ENCODE data around the gene EN2.

DNA sequence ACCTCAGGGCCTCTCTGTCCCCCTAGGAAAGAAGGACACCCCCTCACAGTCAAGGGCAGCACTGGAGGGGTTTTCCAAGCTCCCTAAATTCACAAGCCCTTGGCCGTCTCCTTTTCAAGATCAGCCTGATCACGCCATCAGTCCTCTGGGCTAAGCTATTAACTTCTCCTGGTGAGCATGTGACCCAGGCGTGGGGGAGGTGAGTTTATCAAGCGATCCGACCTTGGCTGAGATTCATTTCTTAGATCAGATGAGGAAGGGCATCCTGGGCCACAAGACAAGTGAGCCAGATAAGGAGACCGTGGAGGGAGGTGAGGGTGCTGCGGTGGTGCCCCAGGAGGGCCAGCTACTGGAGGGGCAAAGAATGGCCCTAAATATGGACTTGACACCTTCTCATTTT lies 19.2 kb upstream of the EN2 start:
- TF ChIP-seq POLR2A (IDR thresholded peaks at IDR 0.05), result no peak
- TF ChIP-seq, protein P1, sequence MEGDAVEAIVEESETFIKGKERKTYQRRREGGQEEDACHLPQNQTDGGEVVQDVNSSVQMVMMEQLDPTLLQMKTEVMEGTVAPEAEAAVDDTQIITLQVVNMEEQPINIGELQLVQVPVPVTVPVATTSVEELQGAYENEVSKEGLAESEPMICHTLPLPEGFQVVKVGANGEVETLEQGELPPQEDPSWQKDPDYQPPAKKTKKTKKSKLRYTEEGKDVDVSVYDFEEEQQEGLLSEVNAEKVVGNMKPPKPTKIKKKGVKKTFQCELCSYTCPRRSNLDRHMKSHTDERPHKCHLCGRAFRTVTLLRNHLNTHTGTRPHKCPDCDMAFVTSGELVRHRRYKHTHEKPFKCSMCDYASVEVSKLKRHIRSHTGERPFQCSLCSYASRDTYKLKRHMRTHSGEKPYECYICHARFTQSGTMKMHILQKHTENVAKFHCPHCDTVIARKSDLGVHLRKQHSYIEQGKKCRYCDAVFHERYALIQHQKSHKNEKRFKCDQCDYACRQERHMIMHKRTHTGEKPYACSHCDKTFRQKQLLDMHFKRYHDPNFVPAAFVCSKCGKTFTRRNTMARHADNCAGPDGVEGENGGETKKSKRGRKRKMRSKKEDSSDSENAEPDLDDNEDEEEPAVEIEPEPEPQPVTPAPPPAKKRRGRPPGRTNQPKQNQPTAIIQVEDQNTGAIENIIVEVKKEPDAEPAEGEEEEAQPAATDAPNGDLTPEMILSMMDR (IDR thresholded peaks at IDR 0.05), result no peak

Data from uterus (tissue), 2 donors.